ENCODE data around the gene KLC4. TPM values are rescaled to one million over a fixed set of nuclear protein-coding genes. Genes with fewer than 3 reads are reported as not detected.
A peak's percentile ranks its signal among the peaks of the same experiment; 100 is the strongest.

The KLC4 gene
- total RNA-seq, 1 experiment from 2014 or later: 17.5 TPM

GRCh38 chr6:43052225-43052841 is 7.1 kb upstream of the KLC4 start:
- Histone ChIP-seq H3K27me3 (ENCODE audit: low read length) (no peaks in the 10 kb centered on the region), H3K4me3 (ENCODE audit: low read length) (peak overlapping the region; percentile 74), H4K20me1 (ENCODE audit: low read length) (no peaks in the 10 kb centered on the region), H3K9me2 (replicated peaks; ENCODE audit: low read length) (no peaks in the 10 kb centered on the region), H3K4me2 (ENCODE audit: low read length) (peak overlapping the region; percentile 95), H3K79me2 (ENCODE audit: low read length) (peaks cover 20% of the 10 kb centered on the region), H3F3A (ENCODE audit: low read length, unreplicated experiment) (no peaks in the 10 kb centered on the region), H3K4me1 (ENCODE audit: insufficient read depth, low read length) (peaks cover 18% of the 10 kb centered on the region), H2AFZ (ENCODE audit: low read length) (no peak overlapping the region), H3K9me3 (ENCODE audit: low read length) (no peaks in the 10 kb centered on the region), H3K36me3 (ENCODE audit: low read depth, low read length) (peaks cover 11% of the 10 kb centered on the region; the same call in 1 of the 2 replicates), H3K9ac (ENCODE audit: low read length) (no peak overlapping the region), H3K27ac (ENCODE audit: low read length) (no peak overlapping the region)
- ATAC-seq: no peak
- no TSS peak for BruUV-seq (replicated peaks)
- POLR2A ChIA-PET (ENCODE audit: unreplicated experiment): no interaction called here
- CTCF ChIA-PET: no interaction called here
- TF ChIP-seq EZH2phosphoT487 (IDR thresholded peaks at IDR 0.05; ENCODE audit: borderline replicate concordance, low read length) (no peak), CTCF (conservative IDR thresholded peaks at IDR 0.05; ENCODE audit: low read depth, low read length) (no peak), EZH2 (IDR thresholded peaks at IDR 0.05; ENCODE audit: low read length, unreplicated experiment) (no peak)
- DNase-seq: no peak
- intact Hi-C loops (cut with micrococcal nuclease): no loop called here

- intact Hi-C loops (cut with micrococcal nuclease): no loop called here
- peak overlapping the region; percentile 69 for H3K27ac ChIP-seq (ENCODE audit: low read length)
- ChIA-PET CTCF (no interaction called here), POLR2A (ENCODE audit: unreplicated experiment) (interaction anchor here (0.8 kb wide), 1 partner anchor 38 kb away, joined by 15 read pairs; the partner anchor contains the start of gene KLHDC3)
- H3K4me3 ChIP-seq (ENCODE audit: low read length): peak overlapping the region; percentile 74
- H3K9me2 ChIP-seq (replicated peaks; ENCODE audit: low read length): no peaks in the 10 kb centered on the region
- H3K4me1 ChIP-seq (ENCODE audit: insufficient read depth, low read length): peaks cover 21% of the 10 kb centered on the region
- DNase-seq (no peak), ATAC-seq (peak; percentile 19)
- H3K9me3 ChIP-seq (ENCODE audit: low read length): no peaks in the 10 kb centered on the region
- no peaks in the 10 kb centered on the region for H3F3A ChIP-seq (ENCODE audit: low read length, unreplicated experiment)
- H3K27me3 ChIP-seq (ENCODE audit: low read length): no peaks in the 10 kb centered on the region
- H2AFZ ChIP-seq (ENCODE audit: low read length): peak overlapping the region; percentile 66
- TF ChIP-seq EZH2phosphoT487 (IDR thresholded peaks at IDR 0.05; ENCODE audit: borderline replicate concordance, low read length) (no peak), CTCF (conservative IDR thresholded peaks at IDR 0.05; ENCODE audit: low read depth, low read length) (no peak), EZH2 (IDR thresholded peaks at IDR 0.05; ENCODE audit: low read length, unreplicated experiment) (no peak)
- no peaks in the 10 kb centered on the region for H4K20me1 ChIP-seq (ENCODE audit: low read length)
- peak overlapping the region; percentile 95 for H3K4me2 ChIP-seq (ENCODE audit: low read length)
- peaks cover 16% of the 10 kb centered on the region; the same call in 1 of the 2 replicates for H3K36me3 ChIP-seq (ENCODE audit: low read depth, low read length)
- BruUV-seq (replicated peaks): TSS peak; percentile 21
- H3K79me2 ChIP-seq (ENCODE audit: low read length): peaks cover 26% of the 10 kb centered on the region
- H3K9ac ChIP-seq (ENCODE audit: low read length): peak overlapping the region; percentile 94
These were observed 6.4 kb upstream of the KLC4 start for GRCh38 chr6:43052842-43053544.

All from PC-3 (cell line).